HepG2 (cell line): Measurements from ENCODE around the gene ESR1. TPM values are rescaled to one million over a fixed set of nuclear protein-coding genes. Genes with fewer than 3 reads are reported as not detected.

Source experiments
- ATAC-seq: fragments of 200-7000 bp; cut with Tn5 transposase; 3 replicates; pipeline ENCODE4 v1.9.1; 2020; ENCODE audit warnings: mild to moderate bottlenecking, moderate library complexity
- BruUV-seq: library from RNA; stranded (reverse); fragments of 400-500 nt; replicated peaks from 2 replicates; lab custom pipeline; 2021; lab: Mats Ljungman, UMichigan
- CTCF ChIA-PET: fragments of 300-600 bp; formaldehyde crosslinking; extraction: SDS; loops from one replicate; lab custom pipeline; 2021; ENCODE audit warnings: low total read pairs, inconsistent platforms, low intra/inter-chr PET ratio; lab: Yijun Ruan, JAX
- POLR2A ChIA-PET: fragments of 350-600 bp; sonication (Branson Sonifier 250); formaldehyde crosslinking; loops from one replicate; lab custom pipeline; 2020; ENCODE audit warnings: antibody characterized with exemption, inconsistent platforms; lab: Yijun Ruan, JAX
- DNase-seq: peaks from one replicate; pipeline ENCODE4 v3.0.0-alpha.2; 2015; ENCODE audit warnings: low spot score
- FAIRE-seq: peaks from 3 replicates; lab custom pipeline; 2011; peaks lifted over from hg19 to GRCh38; lab: Jason Lieb, UNC
- H2AFZ ChIP-seq: one replicate; pipeline ENCODE4 v1.6.1; 2011; ENCODE audit warnings: low read length, inconsistent platforms
- H3K27ac ChIP-seq: fragments of 300-600 bp; 3 replicates; pipeline ENCODE4 v1.8.0; 2011; ENCODE audit warnings: mixed run types, mild to moderate bottlenecking, mixed read lengths, low read length, inconsistent platforms; ENCODE audit not compliant: insufficient read depth; ENCODE audit errors: extremely low read length
- H3K27me3 ChIP-seq, 2 experiments: fragments of 200-600 bp in 1 of 2; 2 replicates in 1 of 2; 3 replicates in 1 of 2; pipeline versions ENCODE4 v1.6.0 to v1.8.0; 2011; ENCODE audit warnings: low read length in 2 of 2, mild to moderate bottlenecking in 2 of 2, moderate library complexity in 2 of 2, inconsistent platforms in 1 of 2; ENCODE audit not compliant: insufficient read depth in 2 of 2, control insufficient read depth in 1 of 2
- H3K36me3 ChIP-seq, 2 experiments: fragments of 200-600 bp in 1 of 2; replicated peaks in 1 of 2; 2 replicates in 1 of 2; 3 replicates in 1 of 2; pipeline versions ENCODE4 v1.5.1 to v1.8.0; 2011; ENCODE audit warnings: low read length in 2 of 2, inconsistent platforms in 1 of 2; ENCODE audit not compliant: insufficient read depth in 2 of 2, control insufficient read depth in 1 of 2
- H3K4me1 ChIP-seq: 2 replicates; pipeline ENCODE4 v1.5.1; 2012; ENCODE audit warnings: low read length, inconsistent platforms; ENCODE audit not compliant: insufficient read depth
- H3K4me2 ChIP-seq: 2 replicates; pipeline ENCODE4 v1.6.0; 2011; ENCODE audit warnings: low read depth, low read length, inconsistent platforms
- H3K4me3 ChIP-seq, 3 experiments: fragments of 200-600 bp in 1 of 3; sonication (generic), shearing (Covaris generic) in 1 of 3; replicated peaks in 1 of 3; 2 replicates each; pipeline ENCODE4 v1.5.1; 2011 to 2016; ENCODE audit warnings: low read length in 3 of 3, inconsistent platforms in 2 of 3, low read depth in 2 of 3, mild to moderate bottlenecking in 2 of 3, control low read depth in 1 of 3, mixed read lengths in 1 of 3; ENCODE audit not compliant: insufficient read depth in 1 of 3
- H3K79me2 ChIP-seq: one replicate; pipeline ENCODE4 v1.6.1; 2011; ENCODE audit warnings: low read length, inconsistent platforms; ENCODE audit not compliant: insufficient read depth
- H3K9ac ChIP-seq: 2 replicates; pipeline ENCODE4 v1.6.0; 2011; ENCODE audit warnings: mild to moderate bottlenecking, low read depth, low read length, inconsistent platforms; ENCODE audit not compliant: insufficient read depth
- H3K9me3 ChIP-seq: 2 replicates; pipeline ENCODE4 v1.5.1; 2012; ENCODE audit warnings: mild to moderate bottlenecking, low read length
- H4K20me1 ChIP-seq: 2 replicates; pipeline ENCODE4 v1.6.0; 2011; ENCODE audit warnings: inconsistent platforms, mild to moderate bottlenecking, low read length, moderate library complexity; ENCODE audit not compliant: insufficient read depth
- KDM4B ChIP-seq: sonication (generic); formaldehyde crosslinking; IDR thresholded peaks from 2 replicates; pipeline ENCODE4 v1.4.0; 2020; ENCODE audit warnings: missing genetic modification reagents
- KLF16 ChIP-seq, 2 experiments: sonication (generic) in 1 of 2; formaldehyde crosslinking in 1 of 2; IDR thresholded peaks; 2 replicates each; pipeline versions ENCODE4 v1.6.1 to v1.8.0; 2016 to 2023; ENCODE audit warnings: missing genetic modification reagents in 2 of 2, missing compliant biosample characterization in 1 of 2
- MAFF ChIP-seq: IDR thresholded peaks from 2 replicates; pipeline ENCODE4 v1.6.1; 2011; ENCODE audit warnings: low read depth, low read length, improper control_type of control experiment
- MAFK ChIP-seq, 2 experiments: IDR thresholded peaks in 1 of 2; conservative IDR thresholded peaks in 1 of 2; 2 replicates each; pipeline ENCODE4 v1.6.1; 2011; ENCODE audit warnings: improper control_type of control experiment in 2 of 2, low read length in 2 of 2
- THYN1 ChIP-seq: sonication (generic); formaldehyde crosslinking; IDR thresholded peaks from 2 replicates; pipeline ENCODE4 v1.8.1; 2023; ENCODE audit warnings: low read depth, mild to moderate bottlenecking, moderate library complexity, missing genetic modification reagents, borderline replicate concordance
- ZNF10 ChIP-seq: sonication (generic); formaldehyde crosslinking; IDR thresholded peaks from 2 replicates; pipeline ENCODE4 v1.4.0; 2020; ENCODE audit warnings: mild to moderate bottlenecking, low read depth, missing genetic modification reagents, borderline replicate concordance
- WGBS: methylation state at CpG from one replicate; pipeline ENCODE4 v1.1.6; 2017; ENCODE audit warnings: low lambda C conversion rate; 5-methylcytosine and 5-hydroxymethylcytosine counted together
- in situ Hi-C: cut with HindIII; loops from 2 replicates; pipeline ENCODE4 v1.10.0; 2017; ENCODE audit warnings: low pct_unique_long_range_greater_than_20kb; ENCODE audit not compliant: extremely low pct_ligation_motif_present
- intact Hi-C: fragments of 100-400 bp; cut with micrococcal nuclease; formaldehyde crosslinking; loops from one replicate; pipeline ENCODE4 v1.10.0; 2022; ENCODE audit not compliant: unreplicated experiment
- polyA plus RNA-seq, 8 experiments: library from polyadenylated mRNA; depleted of rRNA in 3 of 8; stranded (reverse) in 7 of 8; unstranded in 1 of 8; fragments of >200 nt; fragmentation: Illumina TruSeq in 4 of 8; extraction: Trizol in 4 of 8; gene quantifications; 2 replicates each; pipeline versions ENCODE4 v1.2.1 to v1.2.3, GENCODE V29; 2011 to 2016; ENCODE audit warnings: low read depth in 4 of 8, missing spikeins in 1 of 8, mixed read lengths in 1 of 8; ENCODE audit not compliant: insufficient read depth in 1 of 8
- total RNA-seq, 5 experiments: library from RNA; depleted of rRNA; stranded (reverse); fragments of >200 nt; fragmentation: Illumina TruSeq; extraction: Trizol; gene quantifications; 2 replicates each; pipeline ENCODE4 v1.2.3, GENCODE V29; 2016; ENCODE audit warnings: low read depth in 1 of 5
- TF ChIP-seq, protein P1 (sequence below): sonication (generic); formaldehyde crosslinking; IDR thresholded peaks from 2 replicates; pipeline ENCODE4 v1.4.0; 2020; ENCODE audit warnings: missing genetic modification reagents
- TF ChIP-seq, protein P2 (sequence below): sonication (generic); formaldehyde crosslinking; IDR thresholded peaks from 2 replicates; pipeline ENCODE4 v1.4.0; 2020; ENCODE audit warnings: missing genetic modification reagents

ESR1 gene
- total and polyA plus RNA-seq, 2 of the 13 experiments (the other 11 are each of a cell fraction or from before 2014, with no cell fraction given), result not detected

DNA sequence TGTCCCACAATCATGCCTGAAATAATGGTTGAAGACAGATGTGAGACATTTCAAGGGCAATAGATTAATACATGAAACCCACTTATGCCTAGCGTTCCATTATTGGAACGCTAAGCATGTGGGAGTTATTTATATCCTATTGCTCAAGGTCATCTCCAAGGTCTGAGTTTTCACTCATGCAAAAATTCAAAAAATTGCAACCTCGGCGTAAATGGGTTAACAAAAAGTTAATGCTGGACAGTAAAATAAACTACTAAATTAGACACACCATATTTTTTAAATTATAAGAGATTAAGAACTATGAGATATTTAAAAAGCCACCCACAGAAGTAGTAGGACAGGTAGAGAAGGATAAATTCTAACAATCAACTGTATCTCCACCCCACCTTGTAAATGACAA, 98.4 kb downstream of the ESR1 start:
- no peaks in the 10 kb centered on the region for H3K36me3 ChIP-seq
- H2AFZ ChIP-seq, result no peak overlapping the region
- no peak overlapping the region for H3K9ac ChIP-seq
- no peaks in the 10 kb centered on the region for H3K9me3 ChIP-seq
- H3K79me2 ChIP-seq, result no peaks in the 10 kb centered on the region
- no TSS peak for BruUV-seq
- intact Hi-C loops (no loop called here), in situ Hi-C loops (no loop called here)
- no peak overlapping the region for H3K27ac ChIP-seq
- no peak overlapping the region for H3K4me3 ChIP-seq
- ChIA-PET POLR2A (no interaction called here), CTCF (no interaction called here)
- 14% methylated on average over 4 of the region's 4 CpGs for WGBS
- H3K4me2 ChIP-seq, result no peak overlapping the region
- TF ChIP-seq MAFF, result peak; percentile 62
- TF ChIP-seq MAFK (conservative IDR thresholded peaks at IDR 0.05 in 1 of 2, IDR thresholded peaks at IDR 0.05 in 1 of 2; ENCODE audit: low read length in 2 of 2), result peak; percentile 70 to 79
- TF ChIP-seq KLF16 (CRISPR knock-in tag; IDR thresholded peaks at IDR 0.05), result no peak
- peaks cover 0 to 2% of the 10 kb centered on the region in 2 experiments; a peak in 2 of 5 replicates for H3K27me3 ChIP-seq
- DNase-seq (no peak), FAIRE-seq (no peak), ATAC-seq (no peak)
- no peaks in the 10 kb centered on the region for H4K20me1 ChIP-seq
- peaks cover 5% of the 10 kb centered on the region; the same call in 1 of the 2 replicates for H3K4me1 ChIP-seq

DNA sequence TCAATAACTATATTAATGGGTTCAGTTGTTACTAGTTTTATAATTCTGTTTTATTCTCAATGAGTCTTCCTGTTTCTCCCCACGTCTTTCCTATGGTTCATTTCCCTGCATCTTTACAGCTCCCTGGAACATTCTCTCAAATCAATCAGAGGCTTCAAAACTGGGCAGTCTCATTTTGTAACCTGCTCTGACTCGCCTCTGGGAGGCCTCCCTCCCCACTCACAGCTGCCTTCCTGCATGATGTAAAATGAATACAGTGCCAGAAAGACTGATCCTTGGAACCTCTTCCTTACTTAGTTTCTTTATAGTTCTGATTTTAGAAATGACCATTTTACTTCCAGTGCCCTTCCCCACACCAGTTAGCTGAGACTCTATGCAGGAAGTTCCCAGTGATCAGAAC, 103.9 kb downstream of the ESR1 start:
- H3K4me3 ChIP-seq, result no peak overlapping the region
- POLR2A ChIA-PET, result no interaction called here
- H3K9me3 ChIP-seq, result no peaks in the 10 kb centered on the region
- FAIRE-seq (no peak), ATAC-seq (no peak), DNase-seq (no peak)
- H3K9ac ChIP-seq, result no peak overlapping the region
- H3K27ac ChIP-seq, result no peak overlapping the region
- 5% methylated on average over 2 of the region's 2 CpGs for WGBS
- no peaks in the 10 kb centered on the region for H3K27me3 ChIP-seq
- CTCF ChIA-PET, result no interaction called here
- H3K4me2 ChIP-seq, result no peak overlapping the region
- no peaks in the 10 kb centered on the region for H3K36me3 ChIP-seq
- TF ChIP-seq ZNF10 (CRISPR knock-in tag) (no peak), KDM4B (CRISPR knock-in tag) (no peak), THYN1 (no peak)
- TF ChIP-seq, protein P1, sequence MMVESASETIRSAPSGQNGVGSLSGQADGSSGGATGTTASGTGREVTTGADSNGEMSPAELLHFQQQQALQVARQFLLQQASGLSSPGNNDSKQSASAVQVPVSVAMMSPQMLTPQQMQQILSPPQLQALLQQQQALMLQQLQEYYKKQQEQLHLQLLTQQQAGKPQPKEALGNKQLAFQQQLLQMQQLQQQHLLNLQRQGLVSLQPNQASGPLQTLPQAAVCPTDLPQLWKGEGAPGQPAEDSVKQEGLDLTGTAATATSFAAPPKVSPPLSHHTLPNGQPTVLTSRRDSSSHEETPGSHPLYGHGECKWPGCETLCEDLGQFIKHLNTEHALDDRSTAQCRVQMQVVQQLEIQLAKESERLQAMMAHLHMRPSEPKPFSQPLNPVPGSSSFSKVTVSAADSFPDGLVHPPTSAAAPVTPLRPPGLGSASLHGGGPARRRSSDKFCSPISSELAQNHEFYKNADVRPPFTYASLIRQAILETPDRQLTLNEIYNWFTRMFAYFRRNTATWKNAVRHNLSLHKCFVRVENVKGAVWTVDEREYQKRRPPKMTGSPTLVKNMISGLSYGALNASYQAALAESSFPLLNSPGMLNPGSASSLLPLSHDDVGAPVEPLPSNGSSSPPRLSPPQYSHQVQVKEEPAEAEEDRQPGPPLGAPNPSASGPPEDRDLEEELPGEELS (CRISPR knock-in tag), result no peak
- TF ChIP-seq, protein P2, sequence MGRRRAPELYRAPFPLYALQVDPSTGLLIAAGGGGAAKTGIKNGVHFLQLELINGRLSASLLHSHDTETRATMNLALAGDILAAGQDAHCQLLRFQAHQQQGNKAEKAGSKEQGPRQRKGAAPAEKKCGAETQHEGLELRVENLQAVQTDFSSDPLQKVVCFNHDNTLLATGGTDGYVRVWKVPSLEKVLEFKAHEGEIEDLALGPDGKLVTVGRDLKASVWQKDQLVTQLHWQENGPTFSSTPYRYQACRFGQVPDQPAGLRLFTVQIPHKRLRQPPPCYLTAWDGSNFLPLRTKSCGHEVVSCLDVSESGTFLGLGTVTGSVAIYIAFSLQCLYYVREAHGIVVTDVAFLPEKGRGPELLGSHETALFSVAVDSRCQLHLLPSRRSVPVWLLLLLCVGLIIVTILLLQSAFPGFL, result no peak
- in situ Hi-C loops, result no loop called here
- no peaks in the 10 kb centered on the region for H4K20me1 ChIP-seq
- H2AFZ ChIP-seq, result no peak overlapping the region
- H3K4me1 ChIP-seq, result no peaks in the 10 kb centered on the region
- BruUV-seq, result no TSS peak
- intact Hi-C loops, result no loop called here
- H3K79me2 ChIP-seq, result no peaks in the 10 kb centered on the region
